Measurements from ENCODE around the gene KHK.
"Not testable (repeated sequence)": the region's sequence is repeated elsewhere in the genome, so short reads cannot be mapped to it uniquely, and the experiment has no call there.

The KHK gene

DNA sequence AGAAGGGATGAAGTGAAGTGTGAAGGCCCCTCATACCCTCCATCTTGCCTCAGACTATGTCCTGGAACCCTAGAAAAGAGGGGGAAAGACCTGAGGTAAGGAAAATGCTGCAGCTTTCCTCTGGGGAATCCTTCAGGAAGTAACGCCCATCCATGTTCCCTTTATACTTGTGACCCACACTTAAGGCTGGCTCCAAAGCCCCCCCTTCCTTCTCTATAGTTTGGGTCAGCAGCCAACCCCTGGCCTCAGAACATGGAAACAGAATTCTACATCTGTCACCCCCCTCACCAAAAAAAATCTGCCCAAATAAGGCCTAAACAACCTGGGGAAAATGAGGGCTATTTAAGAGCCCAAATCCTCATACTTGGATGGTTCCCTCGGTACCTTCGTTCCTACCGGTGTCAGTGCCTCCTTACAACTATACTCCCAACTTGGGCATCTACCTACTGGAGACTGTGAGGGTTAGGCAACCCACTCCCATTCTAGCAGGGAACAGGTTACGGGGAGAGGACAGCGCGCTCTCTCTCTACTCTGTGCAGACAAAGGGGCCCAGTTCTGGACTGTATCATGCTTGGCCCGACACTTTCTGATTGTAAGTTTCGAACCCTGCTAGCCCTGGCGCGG, 15.8 kb upstream of the KHK start:
- TF ChIP-seq, protein P1, sequence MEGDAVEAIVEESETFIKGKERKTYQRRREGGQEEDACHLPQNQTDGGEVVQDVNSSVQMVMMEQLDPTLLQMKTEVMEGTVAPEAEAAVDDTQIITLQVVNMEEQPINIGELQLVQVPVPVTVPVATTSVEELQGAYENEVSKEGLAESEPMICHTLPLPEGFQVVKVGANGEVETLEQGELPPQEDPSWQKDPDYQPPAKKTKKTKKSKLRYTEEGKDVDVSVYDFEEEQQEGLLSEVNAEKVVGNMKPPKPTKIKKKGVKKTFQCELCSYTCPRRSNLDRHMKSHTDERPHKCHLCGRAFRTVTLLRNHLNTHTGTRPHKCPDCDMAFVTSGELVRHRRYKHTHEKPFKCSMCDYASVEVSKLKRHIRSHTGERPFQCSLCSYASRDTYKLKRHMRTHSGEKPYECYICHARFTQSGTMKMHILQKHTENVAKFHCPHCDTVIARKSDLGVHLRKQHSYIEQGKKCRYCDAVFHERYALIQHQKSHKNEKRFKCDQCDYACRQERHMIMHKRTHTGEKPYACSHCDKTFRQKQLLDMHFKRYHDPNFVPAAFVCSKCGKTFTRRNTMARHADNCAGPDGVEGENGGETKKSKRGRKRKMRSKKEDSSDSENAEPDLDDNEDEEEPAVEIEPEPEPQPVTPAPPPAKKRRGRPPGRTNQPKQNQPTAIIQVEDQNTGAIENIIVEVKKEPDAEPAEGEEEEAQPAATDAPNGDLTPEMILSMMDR (IDR thresholded peaks at IDR 0.05; ENCODE audit: low read depth, low read length, missing control alignments), result no peak
- peak overlapping the region; percentile 98 for H3K4me3 ChIP-seq (replicated peaks; ENCODE audit: low read depth, low read length)
- no peak for DNase-seq (ENCODE audit: extremely low read depth, low read depth)

DNA sequence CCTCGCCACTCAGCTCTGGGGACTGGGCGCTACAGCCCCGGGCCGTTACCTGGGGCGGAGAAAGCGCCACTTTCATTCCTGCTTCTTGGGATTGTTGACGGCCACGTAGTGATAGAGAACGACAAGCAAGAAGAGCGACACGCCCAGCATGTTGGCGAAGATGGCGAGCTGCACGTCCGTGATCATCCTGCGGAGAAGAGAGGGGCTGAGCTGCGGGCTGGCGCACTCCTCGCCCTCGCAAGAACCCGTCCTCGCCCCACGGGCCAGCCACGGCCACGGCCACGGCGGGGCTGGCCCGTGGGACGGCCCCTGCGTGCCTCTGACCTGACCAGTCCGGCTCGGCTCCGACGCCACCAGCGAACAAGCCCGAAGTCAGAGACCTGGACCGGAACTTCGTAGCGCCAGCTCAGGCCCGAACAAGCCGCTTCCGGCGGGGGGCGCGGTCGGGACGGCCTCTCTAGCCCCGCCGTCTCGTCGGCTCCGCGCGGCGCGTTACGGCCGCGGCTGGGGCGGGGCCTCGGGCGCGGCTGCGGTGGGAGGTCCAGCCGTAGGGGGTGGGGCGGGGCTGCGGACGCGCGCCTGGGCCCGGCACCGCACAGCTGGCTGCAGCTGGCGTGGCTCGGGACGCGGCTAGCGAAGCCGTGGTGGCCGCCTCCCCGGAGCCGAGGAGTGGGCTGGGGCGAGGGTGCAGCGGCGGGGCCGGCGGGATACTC, 15.1 kb upstream of the KHK start, which contains the start of gene OST4:
TSS of gene OST4 (minus strand) at position 378 of the 713 bp plus-strand sequence.
- DNase-seq (ENCODE audit: extremely low read depth, low read depth), result peak; percentile 57
- H3K4me3 ChIP-seq (replicated peaks; ENCODE audit: low read depth, low read length), result peak within 1 kb of the TSS; percentile 98

DNA sequence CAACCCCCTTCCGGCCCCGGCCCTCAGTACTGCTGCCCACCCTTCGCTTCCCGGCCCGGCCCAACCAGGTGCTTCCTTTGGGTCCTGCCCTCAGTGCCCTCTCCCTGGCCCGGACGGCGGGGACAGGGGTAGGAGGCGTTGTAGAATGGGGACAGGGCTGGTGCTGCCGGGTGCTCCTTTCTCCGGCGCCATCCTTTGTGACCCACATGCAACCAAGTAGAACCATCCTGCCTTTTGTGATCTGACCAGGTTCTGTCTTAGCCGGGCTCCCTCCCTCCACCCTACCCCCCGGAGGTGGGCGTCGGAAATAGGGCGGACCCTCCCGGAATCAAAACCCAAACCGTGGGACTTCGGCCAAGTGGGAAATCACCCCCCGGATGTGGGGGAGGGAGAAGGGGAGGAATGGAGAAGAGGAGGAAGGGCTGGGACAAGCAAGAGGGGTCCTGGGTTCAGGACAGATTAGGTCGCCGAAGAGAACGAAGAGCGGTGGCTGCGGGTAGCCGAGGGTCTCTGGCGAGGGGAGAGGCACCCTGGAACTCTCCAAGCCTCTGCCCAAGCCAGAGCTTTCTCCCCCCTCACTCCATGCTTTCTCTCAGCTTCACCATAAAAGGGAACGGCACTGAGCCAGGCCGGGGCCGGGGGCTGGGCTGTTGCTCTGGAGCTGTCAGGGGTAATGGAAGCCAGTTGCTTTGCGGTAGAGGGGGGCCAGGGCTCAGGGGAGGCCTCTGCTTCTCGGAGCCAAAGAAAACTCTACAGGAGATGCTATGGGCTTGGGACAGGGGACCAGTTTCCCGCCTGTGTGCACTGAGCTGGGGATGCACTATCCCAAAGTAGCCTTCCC, 14.4 kb upstream of the KHK start:
- DNase-seq (ENCODE audit: extremely low read depth, low read depth), result peak; percentile 37
- peak overlapping the region; percentile 98 for H3K4me3 ChIP-seq (replicated peaks; ENCODE audit: low read depth, low read length)
- TF ChIP-seq, protein P1 (IDR thresholded peaks at IDR 0.05; ENCODE audit: low read depth, low read length, missing control alignments), result no peak

More for the DNA sequence above, 15.1 kb upstream of the KHK start, which contains the start of gene OST4:
- TF ChIP-seq, protein P1 (IDR thresholded peaks at IDR 0.05; ENCODE audit: low read depth, low read length, missing control alignments), result no peak

DNA sequence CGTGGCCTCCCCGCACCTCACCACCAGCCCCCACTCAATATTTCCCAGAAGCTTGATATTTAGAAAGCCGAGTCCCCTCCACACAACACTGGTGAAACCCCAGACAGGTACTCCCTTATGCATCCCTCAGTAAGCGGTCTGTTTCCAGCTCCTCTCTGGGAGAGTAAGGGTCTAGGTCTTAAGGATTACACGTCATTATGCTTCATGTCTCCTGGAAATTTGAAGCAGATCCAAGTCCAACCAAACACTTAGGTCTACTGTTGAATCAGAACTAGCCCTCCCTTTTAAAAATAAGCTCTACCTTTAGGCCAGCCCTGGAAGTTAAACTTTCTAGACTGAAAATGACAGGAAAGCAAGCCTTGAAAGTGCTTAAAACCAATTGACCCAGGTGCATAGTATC, 13.7 kb upstream of the KHK start:
- no peak overlapping the region; the same call in 1 of the 2 replicates for H3K4me3 ChIP-seq (replicated peaks; ENCODE audit: low read depth, low read length)
- DNase-seq (ENCODE audit: extremely low read depth, low read depth), result no peak
- TF ChIP-seq, protein P1 (IDR thresholded peaks at IDR 0.05; ENCODE audit: low read depth, low read length, missing control alignments), result no peak

DNA sequence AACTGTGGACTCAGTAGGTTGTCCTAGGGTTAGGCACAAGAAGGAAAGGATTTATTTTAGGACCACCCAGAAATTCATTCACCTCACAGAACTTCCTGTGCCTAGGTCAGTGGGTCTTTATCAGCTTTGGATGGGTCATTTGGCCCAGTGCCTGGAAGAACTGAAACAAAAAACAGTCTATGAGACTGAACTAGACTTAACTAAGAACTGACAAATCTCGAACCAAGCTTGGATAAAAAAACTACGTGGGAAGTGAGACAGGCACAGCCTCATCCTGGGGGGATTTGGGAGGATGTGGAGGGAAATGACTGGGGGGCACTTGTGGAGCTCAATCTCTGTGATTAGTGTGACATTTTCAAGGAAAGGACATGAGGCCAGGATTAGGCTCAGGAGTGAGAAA, 12.8 kb upstream of the KHK start:
- TF ChIP-seq, protein P1 (IDR thresholded peaks at IDR 0.05; ENCODE audit: low read depth, low read length, missing control alignments), result no peak
- DNase-seq (ENCODE audit: extremely low read depth, low read depth), result no peak
- no peak overlapping the region for H3K4me3 ChIP-seq (replicated peaks; ENCODE audit: low read depth, low read length)

DNA sequence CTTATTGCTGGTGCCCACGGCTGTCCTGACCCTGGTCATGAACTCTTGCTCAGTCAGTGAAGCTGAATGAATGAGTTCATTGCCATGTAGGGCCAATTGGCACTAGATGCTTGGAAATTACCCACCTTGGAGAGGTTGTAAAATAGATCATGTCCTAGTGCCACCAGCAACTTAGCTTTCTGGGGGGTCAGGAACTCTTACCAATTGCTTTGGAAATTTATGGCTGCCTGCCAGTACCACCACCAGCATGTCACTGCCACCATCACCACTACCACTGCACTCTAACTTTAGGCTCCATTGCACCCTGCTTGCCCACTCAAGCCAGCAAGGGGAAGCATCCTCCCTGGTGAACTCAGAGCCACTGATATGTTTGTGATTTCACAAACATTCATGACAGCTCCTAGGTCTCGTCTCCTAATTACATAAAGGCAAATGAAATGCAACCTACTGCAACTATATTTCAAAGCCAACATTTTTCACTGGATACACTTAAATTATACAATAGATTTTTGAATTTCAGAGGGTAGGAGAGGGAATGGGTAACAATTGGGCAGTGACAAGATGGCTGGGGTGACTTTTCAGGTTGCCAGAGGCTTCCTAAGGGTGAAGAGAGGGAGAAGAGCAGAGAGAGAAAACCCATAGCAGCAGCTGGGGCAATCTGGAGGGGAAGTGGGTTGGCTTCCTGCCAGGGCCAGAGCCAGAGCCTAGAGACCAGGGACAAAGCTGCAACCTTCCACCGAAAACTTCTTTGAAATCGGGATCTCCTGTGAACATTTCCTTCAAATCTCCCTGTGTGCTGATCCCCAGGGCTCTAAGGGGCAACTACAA, 11.6 kb upstream of the KHK start:
- no peak for DNase-seq (ENCODE audit: extremely low read depth, low read depth)
- no peak overlapping the region for H3K4me3 ChIP-seq (replicated peaks; ENCODE audit: low read depth, low read length)
- TF ChIP-seq, protein P1 (IDR thresholded peaks at IDR 0.05; ENCODE audit: low read depth, low read length, missing control alignments), result no peak

DNA sequence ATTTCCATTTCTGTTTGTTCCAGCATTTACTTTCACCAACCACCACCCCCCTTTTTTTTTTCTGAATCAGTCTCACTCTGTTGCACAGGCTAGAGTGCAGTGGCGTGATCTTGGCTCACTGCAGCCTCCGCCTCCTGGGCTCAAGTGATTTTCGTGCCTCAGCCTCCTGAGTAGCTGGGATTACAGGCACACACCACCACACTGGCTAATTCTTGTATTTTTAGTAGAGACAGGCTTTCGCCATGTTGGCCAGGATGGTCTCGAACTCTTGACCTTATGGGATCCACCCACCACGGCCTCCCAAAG, 11.1 kb upstream of the KHK start:
- H3K4me3 ChIP-seq (replicated peaks; ENCODE audit: low read depth, low read length); DNase-seq (ENCODE audit: extremely low read depth, low read depth): not testable (repeated sequence)
